Activated naive CD4-positive, alpha-beta T cell treated with anti-CD3 and anti-CD28 coated beads, Interleukin-2, amount 50 U/mL, for 24 hours (primary cell): ENCODE measurements around the gene FAM43B.

Experiments used
- H3K27ac Mint-ChIP-seq: one replicate; pipeline ENCODE4 v1.8.0; 2021; ENCODE audit warnings: mild to moderate bottlenecking, mixed read lengths
- H3K27me3 Mint-ChIP-seq: one replicate; pipeline ENCODE4 v1.8.0; 2021; ENCODE audit warnings: mixed read lengths
- H3K36me3 Mint-ChIP-seq: one replicate; pipeline ENCODE4 v1.8.0; 2021; ENCODE audit warnings: mixed read lengths
- H3K4me1 Mint-ChIP-seq: one replicate; pipeline ENCODE4 v1.8.0; 2021; ENCODE audit warnings: mixed read lengths
- H3K4me3 Mint-ChIP-seq: one replicate; pipeline ENCODE4 v1.8.0; 2021; ENCODE audit warnings: mild to moderate bottlenecking, mixed read lengths
- H3K9me3 Mint-ChIP-seq: one replicate; pipeline ENCODE4 v1.8.0; 2021; ENCODE audit warnings: mixed read lengths

FAM43B gene

GRCh38 chr1:20600156-20600555 lies 47.8 kb downstream of the FAM43B start:
- Mint-ChIP-seq H3K27ac (peak overlapping the region; percentile 4), H3K9me3 (no peaks in the 10 kb centered on the region), H3K4me1 (no peaks in the 10 kb centered on the region), H3K27me3 (peaks cover 5% of the 10 kb centered on the region), H3K4me3 (no peak overlapping the region), H3K36me3 (no peaks in the 10 kb centered on the region)

GRCh38 chr1:20601129-20601825 lies 48.9 kb downstream of the FAM43B start:
- no peaks in the 10 kb centered on the region for H3K4me1 Mint-ChIP-seq
- H3K9me3 Mint-ChIP-seq: no peaks in the 10 kb centered on the region

GRCh38 chr1:20602851-20603450 lies 50.6 kb downstream of the FAM43B start:
- Mint-ChIP-seq H3K27me3 (peaks cover 5% of the 10 kb centered on the region), H3K27ac (no peak overlapping the region), H3K9me3 (no peaks in the 10 kb centered on the region), H3K4me3 (no peak overlapping the region), H3K36me3 (no peaks in the 10 kb centered on the region), H3K4me1 (no peaks in the 10 kb centered on the region)

More at GRCh38 chr1:20601129-20601825, 48.9 kb downstream of the FAM43B start:
- H3K36me3 Mint-ChIP-seq: no peaks in the 10 kb centered on the region
- H3K27ac Mint-ChIP-seq: no peak overlapping the region
- no peak overlapping the region for H3K4me3 Mint-ChIP-seq
- H3K27me3 Mint-ChIP-seq: peaks cover 5% of the 10 kb centered on the region

- Mint-ChIP-seq H3K27me3 (peaks cover 3% of the 10 kb centered on the region), H3K4me1 (no peaks in the 10 kb centered on the region), H3K4me3 (no peak overlapping the region), H3K36me3 (no peaks in the 10 kb centered on the region), H3K9me3 (no peaks in the 10 kb centered on the region), H3K27ac (no peak overlapping the region)
Observed at GRCh38 chr1:20603504-20604464, 51.4 kb downstream of the FAM43B start.
